ENCODE results near the gene RLN3.

RLN3 gene, protein sequence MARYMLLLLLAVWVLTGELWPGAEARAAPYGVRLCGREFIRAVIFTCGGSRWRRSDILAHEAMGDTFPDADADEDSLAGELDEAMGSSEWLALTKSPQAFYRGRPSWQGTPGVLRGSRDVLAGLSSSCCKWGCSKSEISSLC

DNA sequence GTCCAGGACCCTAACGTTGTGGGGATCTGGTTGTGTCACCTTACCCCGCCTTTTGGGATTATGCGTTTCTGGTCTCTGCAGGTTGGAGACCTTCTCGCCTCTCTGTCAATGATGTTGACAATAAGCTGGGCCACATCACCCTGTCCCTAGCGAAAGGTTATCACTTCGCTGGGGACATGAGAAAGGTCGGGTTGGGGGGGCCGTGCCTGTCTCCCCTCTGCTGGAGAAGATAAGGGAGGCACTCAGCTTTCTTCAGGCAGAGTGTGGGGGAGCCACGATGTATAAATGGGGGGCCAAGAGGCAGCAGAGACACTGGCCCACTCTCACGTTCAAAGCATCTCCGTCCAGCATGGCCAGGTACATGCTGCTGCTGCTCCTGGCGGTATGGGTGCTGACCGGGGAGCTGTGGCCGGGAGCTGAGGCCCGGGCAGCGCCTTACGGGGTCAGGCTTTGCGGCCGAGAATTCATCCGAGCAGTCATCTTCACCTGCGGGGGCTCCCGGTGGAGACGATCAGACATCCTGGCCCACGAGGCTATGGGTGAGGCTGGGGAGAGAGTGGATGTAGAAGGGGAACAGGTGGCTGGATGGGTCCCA, at the start of gene RLN3:
TSS of gene RLN3 (plus strand) at position 293 of the 595 bp plus-strand sequence. CDS start at position 350, 57 bp downstream.
- TF ChIP-seq, protein P1, sequence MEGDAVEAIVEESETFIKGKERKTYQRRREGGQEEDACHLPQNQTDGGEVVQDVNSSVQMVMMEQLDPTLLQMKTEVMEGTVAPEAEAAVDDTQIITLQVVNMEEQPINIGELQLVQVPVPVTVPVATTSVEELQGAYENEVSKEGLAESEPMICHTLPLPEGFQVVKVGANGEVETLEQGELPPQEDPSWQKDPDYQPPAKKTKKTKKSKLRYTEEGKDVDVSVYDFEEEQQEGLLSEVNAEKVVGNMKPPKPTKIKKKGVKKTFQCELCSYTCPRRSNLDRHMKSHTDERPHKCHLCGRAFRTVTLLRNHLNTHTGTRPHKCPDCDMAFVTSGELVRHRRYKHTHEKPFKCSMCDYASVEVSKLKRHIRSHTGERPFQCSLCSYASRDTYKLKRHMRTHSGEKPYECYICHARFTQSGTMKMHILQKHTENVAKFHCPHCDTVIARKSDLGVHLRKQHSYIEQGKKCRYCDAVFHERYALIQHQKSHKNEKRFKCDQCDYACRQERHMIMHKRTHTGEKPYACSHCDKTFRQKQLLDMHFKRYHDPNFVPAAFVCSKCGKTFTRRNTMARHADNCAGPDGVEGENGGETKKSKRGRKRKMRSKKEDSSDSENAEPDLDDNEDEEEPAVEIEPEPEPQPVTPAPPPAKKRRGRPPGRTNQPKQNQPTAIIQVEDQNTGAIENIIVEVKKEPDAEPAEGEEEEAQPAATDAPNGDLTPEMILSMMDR (IDR thresholded peaks at IDR 0.05; ENCODE audit: unreplicated experiment in 3 of 3) = no peak
- peaks cover 5% of the 10 kb centered on the region for H3K4me1 Mint-ChIP-seq
- H3K27me3 Mint-ChIP-seq (ENCODE audit: low read depth) = peaks cover 30% of the 10 kb centered on the region
- no peaks in the 10 kb centered on the region for H3K36me3 Mint-ChIP-seq (ENCODE audit: low read depth)
- H3K9me3 Mint-ChIP-seq = no peaks in the 10 kb centered on the region
- peak within 1 kb of the TSS in 1 of 3 experiments; percentile 58 for H3K4me3 Mint-ChIP-seq
- no peak within 1 kb of the TSS for H3K27ac Mint-ChIP-seq

DNA sequence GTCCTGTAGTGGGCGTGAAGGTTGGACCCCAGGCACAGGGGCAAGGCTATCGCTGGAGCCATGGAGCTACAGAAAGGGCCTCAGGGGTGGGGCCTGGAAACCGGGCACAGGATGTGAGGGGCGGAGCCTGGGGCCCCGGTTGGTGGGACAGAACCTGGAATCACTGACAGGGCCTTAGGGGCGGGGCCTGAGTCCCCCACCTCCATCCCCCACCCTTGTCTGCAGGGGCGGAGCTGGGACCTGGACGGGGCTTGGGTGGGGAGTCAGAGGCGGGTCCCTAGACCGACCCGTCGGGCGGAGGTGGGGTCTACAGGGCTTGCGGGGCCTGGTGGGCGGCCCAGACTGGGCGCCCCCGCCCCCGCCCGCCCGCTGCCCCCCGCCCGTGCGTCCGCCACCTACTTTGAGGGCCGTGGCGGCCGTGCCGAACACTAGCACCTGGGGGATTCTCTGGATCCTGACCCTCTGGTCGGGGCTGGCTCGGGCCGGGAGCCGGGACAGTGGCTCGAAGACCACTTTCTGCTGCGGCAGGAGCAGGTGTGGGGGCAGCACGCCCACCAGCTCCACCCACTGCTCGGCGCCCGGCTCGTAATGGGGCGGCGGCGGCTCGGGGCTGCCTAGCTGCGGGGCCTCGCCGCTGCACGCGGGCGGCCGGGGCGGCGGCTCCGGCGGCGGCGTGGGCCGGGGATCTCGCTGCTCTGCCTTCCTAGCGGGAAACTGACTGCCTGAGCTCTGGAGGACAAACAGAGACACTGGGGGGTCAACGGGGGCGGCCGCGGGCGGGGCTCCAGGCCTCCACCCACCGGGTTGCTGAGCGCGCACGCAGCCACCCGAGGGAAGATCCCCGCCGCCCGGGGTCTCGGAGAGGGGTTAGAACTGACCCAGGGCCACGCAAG, 49.4 kb upstream of the RLN3 start:
- H3K27ac Mint-ChIP-seq = peak overlapping the region; percentile 63 to 93 (median 75)
- H3K9me3 Mint-ChIP-seq = no peaks in the 10 kb centered on the region
- H3K36me3 Mint-ChIP-seq (ENCODE audit: low read depth) = peaks cover 30% of the 10 kb centered on the region
- TF ChIP-seq, protein P1 (IDR thresholded peaks at IDR 0.05; ENCODE audit: unreplicated experiment in 3 of 3) = no peak
- H3K4me3 Mint-ChIP-seq = peak overlapping the region; percentile 66 to 73 (median 68)
- H3K27me3 Mint-ChIP-seq (ENCODE audit: low read depth) = peaks cover 3% of the 10 kb centered on the region
- no peaks in the 10 kb centered on the region for H3K4me1 Mint-ChIP-seq

DNA sequence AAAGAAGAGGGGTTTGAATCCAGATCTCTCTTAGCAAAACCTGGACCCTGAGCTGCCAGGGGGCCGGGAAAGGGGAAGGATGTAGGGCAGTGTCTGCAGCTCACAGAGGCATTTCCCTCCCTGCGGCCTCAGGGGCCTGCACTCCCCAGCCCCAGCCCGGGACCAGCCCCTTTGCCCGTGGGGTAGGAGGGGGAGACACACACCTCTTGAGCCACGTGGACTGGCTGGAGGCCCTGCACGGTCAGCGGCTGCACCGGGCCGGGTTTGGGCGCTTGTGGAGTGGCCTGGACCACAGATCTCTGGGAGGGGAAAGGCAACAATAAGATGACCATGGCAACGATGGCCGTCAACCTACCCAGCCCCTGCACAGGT, 48.7 kb upstream of the RLN3 start:
- TF ChIP-seq, protein P1 (IDR thresholded peaks at IDR 0.05; ENCODE audit: unreplicated experiment in 3 of 3) = no peak
- Mint-ChIP-seq H3K27me3 (ENCODE audit: low read depth) (peaks cover 3% of the 10 kb centered on the region), H3K36me3 (ENCODE audit: low read depth) (peaks cover 26% of the 10 kb centered on the region), H3K4me1 (no peaks in the 10 kb centered on the region), H3K4me3 (peak overlapping the region; percentile 45 to 66 (median 64)), H3K27ac (peak overlapping the region; percentile 56 to 68 (median 57)), H3K9me3 (no peaks in the 10 kb centered on the region)

DNA sequence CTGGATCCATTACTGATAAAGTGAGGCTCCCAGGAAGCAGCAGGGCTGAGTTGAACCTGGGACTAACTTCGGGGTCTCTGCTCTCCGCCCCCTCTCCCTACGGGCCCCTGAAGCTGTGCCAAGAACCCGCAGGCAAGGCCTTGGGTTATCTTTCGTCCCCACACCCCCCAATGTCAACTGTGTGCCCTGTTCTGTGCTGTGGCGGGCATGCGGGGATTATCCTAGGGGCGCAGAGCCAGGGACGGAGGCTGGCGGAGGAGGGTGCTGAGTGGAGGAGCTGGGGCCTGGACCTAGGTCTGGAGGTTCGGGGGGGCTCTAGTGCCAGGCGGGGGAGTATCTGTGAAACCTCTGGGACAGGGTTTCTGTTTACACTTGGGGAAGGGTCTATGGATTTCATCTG, 48.3 kb upstream of the RLN3 start:
- Mint-ChIP-seq H3K27me3 (ENCODE audit: low read depth) (peaks cover 3% of the 10 kb centered on the region), H3K9me3 (no peaks in the 10 kb centered on the region), H3K4me3 (peak overlapping the region; percentile 45 to 66 (median 64))

DNA sequence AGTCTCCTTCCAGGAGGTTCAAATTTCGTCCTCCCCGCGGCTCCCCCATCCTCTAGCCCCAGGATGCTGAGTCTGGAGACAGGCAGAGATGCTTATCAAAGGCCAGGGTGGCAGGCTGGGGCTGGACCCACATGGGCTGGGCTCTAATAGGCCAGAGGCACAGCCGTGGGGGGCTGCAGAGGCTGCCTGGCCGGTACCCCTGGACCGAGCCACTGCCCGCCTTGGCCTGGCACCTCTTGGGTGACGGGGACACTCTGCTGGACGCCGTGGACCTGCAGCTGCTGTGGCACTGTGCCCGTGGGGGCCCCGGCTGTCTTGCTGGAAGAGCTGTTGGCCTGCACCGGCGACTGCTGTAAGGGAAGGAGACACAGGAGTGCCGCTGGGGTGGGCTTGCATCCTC, 47.6 kb upstream of the RLN3 start:
- Mint-ChIP-seq H3K4me3 (no peak overlapping the region), H3K36me3 (ENCODE audit: low read depth) (peaks cover 19% of the 10 kb centered on the region), H3K27ac (no peak overlapping the region), H3K9me3 (no peaks in the 10 kb centered on the region), H3K4me1 (no peaks in the 10 kb centered on the region), H3K27me3 (ENCODE audit: low read depth) (peaks cover 3% of the 10 kb centered on the region)
- TF ChIP-seq, protein P1 (IDR thresholded peaks at IDR 0.05; ENCODE audit: unreplicated experiment in 3 of 3) = no peak

More for the DNA sequence above, 48.3 kb upstream of the RLN3 start:
- Mint-ChIP-seq H3K36me3 (ENCODE audit: low read depth) (peaks cover 22% of the 10 kb centered on the region), H3K4me1 (no peaks in the 10 kb centered on the region), H3K27ac (peak overlapping the region; percentile 56 to 68 (median 57))
- TF ChIP-seq, protein P1 (IDR thresholded peaks at IDR 0.05; ENCODE audit: unreplicated experiment in 3 of 3) = no peak
